Measurements from ENCODE around the gene POMT2.

GRCh38 chr14:77299771-77300170, 20.9 kb downstream of the POMT2 start:
- TF ChIP-seq CTCF (IDR thresholded peaks at IDR 0.05; ENCODE audit: poor library complexity) (no peak), EZH2phosphoT487 (IDR thresholded peaks at IDR 0.05; ENCODE audit: low read depth, severe bottlenecking, unreplicated experiment) (no peak)
